HG02973 (cell line): ENCODE data around the gene SYT2.
"Not testable (repeated sequence)": the region's sequence is repeated elsewhere in the genome, so short reads cannot be mapped to it uniquely, and the experiment has no call there.

Source experiments
- ATAC-seq: cut with Tn5 transposase; IDR thresholded peaks from one replicate; pipeline ENCODE4 v1.9.1; 2021; ENCODE audit warnings: moderate library complexity; ENCODE audit not compliant: unreplicated experiment

SYT2 gene

DNA sequence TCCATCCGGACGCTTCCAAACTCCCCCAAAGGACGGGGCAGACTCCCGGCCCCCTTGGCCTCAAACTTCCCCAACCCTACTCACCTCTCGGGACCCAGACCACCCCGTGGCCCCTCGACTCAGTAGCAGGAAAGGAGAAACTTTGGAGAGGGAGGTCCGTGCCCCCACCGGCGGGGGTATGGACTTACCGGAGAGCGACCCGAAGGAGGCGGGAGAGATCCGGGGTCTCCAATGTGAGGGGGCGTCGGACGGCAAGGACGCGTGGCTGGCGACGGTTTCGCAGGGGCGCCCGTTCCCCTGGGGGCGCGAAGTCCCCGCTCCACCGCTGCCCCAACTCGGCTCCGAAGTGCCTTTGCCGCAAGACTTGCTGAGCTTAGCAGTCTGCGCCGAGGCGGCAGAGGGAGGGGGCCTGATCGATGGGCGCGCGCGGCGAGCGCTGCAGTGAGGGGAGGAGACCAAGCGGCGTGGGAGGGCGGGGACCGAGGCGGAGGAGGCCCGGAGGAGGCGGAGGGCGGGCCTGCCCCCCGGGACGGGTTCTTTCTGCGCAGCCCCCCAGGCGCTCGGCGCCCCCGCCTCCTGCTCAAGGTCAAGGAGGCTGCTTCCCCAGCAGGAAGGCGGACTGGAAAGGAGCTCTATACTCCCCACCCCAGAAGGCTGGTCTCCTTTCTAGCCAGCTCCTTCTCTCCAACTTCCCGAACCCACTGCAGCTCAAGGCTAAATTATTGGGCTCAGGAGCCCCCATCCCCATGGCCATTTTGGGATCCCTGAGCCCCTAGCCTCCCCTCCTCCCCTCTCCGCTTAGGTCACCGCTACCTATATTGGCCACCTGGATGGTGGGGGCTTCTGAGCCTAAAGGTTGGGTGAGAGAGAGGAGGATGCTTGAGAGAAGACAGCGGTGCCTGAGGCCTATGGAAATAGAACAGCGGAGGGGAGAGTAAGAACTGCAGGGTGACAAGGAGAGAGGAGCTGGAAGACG lies at the start of gene SYT2:
Gene SYT2, minus strand, starts transcription at position 385 of the 976 bp plus-strand sequence. CDS start 104,682 bp downstream, outside the sequence.
- no peak for ATAC-seq

DNA sequence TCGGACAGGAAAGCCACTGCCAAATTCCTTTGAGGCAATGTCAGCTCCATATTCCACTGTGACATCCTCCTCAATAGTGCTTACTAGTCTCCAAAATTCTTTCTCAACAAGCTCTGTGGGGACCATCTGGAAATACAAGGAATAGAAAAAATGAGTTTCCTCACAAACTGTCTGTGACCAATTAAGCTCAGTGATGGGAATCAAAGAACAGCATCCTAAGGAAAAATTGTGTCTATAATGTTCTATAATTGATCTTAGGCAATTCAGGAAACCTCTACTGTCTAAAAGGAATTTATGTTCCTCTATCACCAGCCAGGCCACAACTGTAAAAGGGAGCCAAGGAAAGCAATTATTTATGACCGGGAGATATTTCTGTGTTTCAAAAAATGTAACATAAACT lies 46.1 kb upstream of the SYT2 start:
- ATAC-seq, result no peak

DNA sequence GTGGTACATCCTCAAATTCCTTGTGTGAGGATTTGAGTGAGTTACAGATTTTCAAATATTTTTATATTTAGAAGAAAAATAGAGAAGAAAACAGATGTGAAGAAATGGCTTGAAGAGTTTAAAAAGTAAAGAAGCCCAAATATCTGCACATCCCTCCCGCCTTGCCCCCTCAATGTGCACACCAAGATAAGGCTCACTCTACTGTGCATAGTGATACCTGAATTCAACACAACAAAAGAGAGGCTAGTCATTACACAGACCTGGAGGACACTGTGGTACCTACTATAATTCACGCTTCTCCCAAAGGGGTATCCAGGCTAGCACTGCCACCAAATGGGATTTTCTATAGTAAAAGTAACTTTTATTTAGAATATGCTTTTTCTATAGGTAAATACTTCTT lies 44.0 kb upstream of the SYT2 start:
- no peak for ATAC-seq

DNA sequence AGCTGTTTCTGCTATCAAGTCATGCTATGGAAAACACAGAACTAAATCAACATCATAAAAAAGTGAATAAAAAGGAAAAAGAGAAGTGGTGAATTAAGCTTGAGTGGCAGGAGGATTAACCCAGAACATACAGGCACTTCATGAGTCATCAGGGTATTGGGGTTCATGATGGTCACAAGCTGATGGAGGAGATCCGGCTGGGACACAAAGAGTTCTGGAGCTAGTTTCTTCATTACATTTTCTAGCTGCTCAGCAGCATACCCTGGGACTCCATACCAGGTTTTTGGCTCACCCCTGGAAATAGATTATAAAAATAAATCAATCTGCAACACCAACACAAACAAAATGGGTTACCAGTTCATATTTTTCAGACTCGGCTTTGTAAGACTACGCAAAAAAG lies 42.5 kb upstream of the SYT2 start:
- no peak for ATAC-seq

DNA sequence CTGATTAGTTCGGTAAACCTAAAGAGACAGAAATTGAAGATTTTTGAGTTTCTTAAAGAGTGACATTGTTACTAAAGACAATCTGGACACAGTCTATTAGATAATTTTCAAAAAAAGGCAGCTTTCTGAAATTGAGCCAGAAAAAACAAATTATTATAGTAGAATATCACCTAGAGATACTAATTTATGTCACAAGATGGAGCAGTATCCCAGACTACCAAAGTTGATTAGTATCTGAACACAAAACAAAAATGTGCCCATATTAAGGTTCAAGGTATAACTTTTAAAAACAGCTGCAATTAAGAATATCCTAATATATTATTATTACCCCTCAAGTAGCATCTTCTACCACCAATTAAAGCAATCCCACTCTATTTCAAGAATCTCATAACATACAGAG lies 40.5 kb upstream of the SYT2 start:
- no peak for ATAC-seq

DNA sequence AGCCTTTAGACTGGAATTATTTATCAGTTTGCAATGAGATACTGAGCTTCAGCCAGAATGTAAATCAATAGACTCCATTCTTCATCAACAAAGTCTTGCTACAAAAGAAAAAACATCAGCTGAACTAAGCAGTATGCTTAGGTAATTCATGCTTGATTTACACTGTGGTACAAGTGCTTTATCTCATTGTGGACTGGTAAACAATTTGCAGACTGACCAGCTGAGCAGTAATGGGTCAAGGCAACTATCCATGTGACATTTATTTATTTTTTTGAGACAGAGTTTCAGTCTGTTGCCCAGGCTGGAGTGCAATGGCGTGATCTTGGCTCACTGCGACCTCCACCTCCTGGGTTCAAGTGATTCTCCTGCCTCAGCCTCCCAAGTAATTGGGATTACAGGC lies 39.8 kb upstream of the SYT2 start:
- no peak for ATAC-seq

DNA sequence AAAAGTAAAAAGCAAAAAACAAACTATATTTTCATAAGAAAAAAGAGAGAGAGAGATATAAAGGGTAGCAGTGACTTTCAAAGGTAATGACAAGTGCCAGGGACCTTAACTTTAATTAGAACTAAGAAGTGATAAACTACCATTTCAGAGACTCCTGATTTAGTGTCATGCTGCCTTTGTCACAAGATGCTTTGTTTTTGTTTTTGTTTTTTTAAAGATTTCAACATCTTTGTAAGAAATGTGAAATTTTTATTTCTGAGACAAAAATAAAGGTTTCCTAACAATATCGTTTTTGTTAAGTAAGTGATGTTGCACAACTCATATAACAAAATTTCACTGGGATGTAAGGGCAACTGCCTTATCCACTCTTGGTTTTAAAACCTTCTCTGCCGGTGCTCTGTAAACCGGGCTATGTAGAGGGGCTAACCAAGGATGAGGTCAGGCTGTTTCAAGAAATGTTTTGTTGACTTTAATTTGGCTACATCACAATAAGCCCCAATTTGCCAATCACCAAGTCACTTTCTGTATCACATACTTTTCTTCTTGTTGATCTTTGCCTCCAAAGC lies 35.2 kb upstream of the SYT2 start:
- ATAC-seq, result no peak

DNA sequence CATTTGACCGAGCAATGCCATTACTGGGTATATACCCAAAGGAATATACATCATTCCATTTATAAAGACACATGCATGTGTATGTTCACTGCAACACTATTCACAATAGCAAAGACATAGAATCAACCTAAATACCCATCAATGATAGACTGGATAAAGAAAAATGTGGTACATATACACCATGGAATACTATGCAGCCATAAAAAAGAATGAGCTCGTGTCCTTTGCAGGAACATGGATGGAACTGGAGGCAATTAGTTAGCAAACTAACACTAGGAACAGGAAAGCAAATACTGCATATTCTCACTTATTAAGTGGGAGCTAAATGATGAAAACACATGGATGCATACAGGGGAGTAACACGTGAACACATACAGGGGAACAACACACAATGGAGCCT lies 34.5 kb upstream of the SYT2 start:
- ATAC-seq, result not testable (repeated sequence)

DNA sequence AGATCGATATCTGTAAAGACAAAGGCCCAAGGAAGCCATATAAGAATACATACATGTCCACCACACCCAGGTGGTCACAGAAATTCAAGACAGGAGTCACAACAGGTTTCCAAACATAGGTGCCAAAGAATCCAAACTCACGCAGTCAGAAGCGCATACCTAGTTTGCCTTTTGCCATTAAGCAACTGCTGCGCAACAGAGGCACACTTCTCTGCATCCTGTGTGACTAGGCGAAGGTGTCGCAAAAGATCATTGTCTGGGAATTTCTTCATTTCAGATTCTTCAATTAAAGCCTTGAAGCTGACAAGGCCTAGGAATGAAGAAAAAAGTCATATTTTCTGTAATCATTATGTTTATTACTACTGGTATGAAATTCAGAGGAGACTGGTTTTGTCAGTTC lies 32.2 kb upstream of the SYT2 start:
- no peak for ATAC-seq

DNA sequence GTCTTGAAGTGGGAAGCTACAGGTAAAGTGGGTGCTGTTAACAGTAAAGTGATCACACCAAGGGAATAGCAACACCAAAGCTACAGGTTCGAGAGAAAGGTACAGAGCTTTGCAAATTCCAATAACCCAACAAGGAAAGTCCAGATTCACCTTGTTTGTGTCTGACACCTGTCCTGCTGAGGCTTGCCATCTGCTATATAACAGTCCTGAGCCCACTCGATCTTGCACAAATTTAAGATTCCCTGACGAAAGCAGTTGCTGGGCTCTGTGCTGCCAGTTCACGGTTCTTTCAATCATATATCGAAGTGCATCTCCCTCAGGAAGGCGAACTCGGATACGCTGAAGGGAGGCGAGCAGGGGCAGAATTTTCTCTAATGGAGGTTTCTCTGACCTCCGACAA lies 23.0 kb upstream of the SYT2 start:
- ATAC-seq, result no peak

DNA sequence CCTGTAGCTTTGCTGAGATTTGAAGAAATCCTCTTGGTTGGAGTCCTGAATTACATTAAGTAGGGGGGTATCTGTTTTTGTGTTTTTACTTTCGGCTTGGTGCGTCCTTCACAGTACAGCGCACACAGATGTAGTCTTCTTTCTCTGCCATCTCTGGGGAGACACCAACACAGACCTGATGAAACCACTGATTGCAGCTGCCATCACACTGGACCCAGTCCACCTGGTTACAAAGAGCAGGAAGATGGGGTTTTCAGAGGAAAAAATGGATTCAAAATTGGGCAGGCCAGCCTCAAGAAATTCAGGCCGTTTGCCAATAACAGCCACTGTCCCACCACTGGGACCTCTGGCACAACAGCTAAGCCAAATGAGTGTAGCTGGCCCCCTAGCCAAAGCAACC lies 18.7 kb upstream of the SYT2 start:
- ATAC-seq, result no peak

DNA sequence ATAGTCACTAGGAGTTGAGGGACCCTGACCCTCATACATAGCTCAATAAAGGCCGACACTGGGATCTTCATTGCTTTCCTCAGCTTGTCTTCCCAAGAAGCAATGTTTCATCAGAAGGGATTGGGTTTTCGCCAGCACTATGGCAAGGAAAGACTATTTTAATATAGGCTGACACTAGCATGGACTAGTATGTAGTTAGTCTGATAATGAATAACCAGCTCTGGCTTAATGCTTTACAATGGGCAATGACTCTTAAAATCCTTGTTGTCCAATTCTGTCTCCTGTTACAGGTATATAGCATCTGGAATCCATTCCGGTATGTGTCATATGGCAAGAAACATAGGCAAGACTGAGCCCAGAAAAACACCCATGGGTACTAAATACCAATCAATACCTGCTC lies 15.3 kb upstream of the SYT2 start:
- ATAC-seq, result no peak

DNA sequence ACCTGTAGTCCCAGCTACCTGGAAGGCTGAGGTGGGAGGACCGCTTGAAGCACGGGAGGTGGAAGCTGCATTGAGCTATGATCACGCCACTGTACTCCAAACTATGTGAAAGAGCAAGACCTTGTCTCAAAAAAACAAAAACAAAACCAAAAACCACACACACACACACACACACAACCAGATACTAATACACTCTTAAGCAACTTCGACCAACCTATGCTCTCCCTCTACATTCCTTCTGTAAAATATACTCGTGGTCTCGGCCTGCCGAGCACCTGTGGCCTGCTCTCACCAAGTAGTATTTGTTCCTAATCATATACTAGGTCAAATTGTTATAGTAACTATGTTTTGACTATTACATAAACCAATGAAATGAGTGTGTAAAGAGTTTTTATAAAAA lies 13.5 kb upstream of the SYT2 start:
- no peak for ATAC-seq

DNA sequence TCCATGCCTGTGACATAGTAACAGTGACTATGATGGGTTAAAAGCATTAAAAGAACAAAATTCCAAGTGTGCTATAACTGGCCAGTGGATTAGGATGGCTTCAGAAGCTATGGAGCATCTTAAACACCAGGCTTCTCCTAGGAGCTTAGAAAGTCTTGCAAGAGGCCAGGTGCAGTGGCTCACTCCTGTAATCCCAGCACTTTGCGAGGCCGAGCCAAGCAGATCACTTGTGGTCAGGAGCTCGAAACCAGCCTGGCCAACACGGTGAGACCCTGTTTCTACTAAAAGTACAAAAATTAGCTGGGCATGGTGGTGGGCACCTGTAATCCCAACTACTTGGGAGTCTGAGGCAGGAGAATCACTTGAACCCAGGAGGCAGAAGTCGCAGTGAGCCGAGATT lies 12.8 kb upstream of the SYT2 start:
- ATAC-seq, result not testable (repeated sequence)

DNA sequence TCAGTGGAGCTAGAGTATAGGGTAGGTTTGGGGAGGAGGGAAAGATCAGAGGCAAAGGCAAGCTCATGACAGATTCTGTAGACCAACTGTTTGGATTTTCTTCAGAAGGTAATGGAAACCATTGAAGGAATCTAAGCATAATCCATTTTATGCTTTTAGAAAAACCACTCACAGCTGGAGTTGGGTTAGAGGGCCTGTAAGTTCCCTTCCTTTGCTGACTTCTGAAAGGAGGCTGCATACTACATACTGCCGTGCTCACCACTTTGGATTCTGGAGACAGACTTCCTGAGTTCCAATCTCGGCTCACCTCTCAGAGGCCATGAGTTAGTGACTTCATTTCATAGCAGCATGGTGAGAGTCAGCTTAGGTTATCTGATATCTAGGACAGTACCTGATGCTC lies 6.4 kb upstream of the SYT2 start:
- no peak for ATAC-seq

DNA sequence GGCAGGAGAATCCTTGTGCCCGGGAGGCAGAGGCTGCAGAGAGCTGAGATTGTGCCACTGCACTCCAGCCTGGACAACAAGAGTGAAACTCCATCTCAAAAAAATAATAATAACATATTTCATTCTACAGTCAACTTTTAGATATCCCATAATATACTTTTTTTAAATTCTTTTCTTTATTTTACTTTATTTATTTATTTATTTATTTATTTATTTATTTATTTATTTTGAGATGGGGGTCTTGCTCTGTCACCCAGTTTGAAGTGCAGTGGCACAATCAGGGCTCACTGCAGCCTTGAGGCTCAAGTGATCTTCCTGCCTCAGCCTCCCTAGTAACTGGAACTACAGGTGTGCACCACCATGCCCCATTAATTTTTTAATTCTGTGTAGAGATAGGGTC lies 3.9 kb upstream of the SYT2 start:
- not testable (repeated sequence) for ATAC-seq

DNA sequence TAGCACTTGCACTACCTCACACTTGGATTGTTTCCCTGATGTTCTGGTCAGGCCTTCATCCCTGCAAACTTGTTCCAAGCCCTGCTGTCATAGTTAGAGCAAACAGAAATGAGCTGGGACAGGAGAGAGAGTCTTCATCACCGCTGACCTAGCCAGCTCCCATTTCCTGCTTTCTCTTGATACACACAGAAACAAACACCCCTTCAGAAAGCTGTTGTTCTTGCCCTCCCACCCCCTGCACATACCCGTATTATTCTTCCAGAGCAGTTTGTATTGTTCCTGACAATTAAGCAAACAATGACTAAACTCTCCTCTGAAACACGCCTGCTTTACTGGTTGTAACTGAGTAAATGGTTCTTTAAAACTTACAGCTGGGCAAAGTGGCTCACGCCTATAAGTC lies 2.9 kb upstream of the SYT2 start:
- ATAC-seq, result no peak

DNA sequence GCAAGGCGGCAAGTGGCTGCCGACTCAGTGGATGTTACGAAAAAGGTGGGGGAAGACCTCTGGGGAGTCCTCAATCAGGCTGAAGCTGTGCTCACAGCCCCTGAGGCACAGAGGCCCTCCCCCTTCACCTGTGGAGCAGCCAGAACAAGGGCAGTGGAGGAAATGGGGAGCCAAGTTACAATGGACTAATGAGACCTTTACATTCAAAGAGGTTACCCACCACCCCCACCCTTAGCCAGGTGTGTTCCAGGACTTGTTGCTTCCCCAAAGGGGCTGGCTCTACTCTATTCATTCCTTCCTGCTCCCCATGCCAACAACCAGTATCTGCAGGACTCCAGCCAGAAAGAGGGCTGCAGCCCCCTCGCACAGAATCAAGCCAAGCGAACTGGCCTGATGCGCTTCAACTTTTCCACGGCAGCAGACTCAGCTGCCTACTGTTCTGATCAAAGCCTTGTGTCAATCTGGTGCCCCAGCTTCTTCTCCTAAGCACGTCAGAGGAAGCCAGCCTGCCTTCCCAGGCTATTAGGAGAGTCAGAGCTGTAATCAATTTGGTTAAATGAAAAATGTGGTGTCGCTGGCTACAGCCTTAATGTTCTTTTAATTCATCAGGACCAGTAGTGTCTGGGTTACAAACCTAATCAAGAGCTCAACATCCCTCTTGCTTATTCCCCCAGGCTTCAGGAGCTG lies 1.8 kb upstream of the SYT2 start:
- no peak for ATAC-seq

DNA sequence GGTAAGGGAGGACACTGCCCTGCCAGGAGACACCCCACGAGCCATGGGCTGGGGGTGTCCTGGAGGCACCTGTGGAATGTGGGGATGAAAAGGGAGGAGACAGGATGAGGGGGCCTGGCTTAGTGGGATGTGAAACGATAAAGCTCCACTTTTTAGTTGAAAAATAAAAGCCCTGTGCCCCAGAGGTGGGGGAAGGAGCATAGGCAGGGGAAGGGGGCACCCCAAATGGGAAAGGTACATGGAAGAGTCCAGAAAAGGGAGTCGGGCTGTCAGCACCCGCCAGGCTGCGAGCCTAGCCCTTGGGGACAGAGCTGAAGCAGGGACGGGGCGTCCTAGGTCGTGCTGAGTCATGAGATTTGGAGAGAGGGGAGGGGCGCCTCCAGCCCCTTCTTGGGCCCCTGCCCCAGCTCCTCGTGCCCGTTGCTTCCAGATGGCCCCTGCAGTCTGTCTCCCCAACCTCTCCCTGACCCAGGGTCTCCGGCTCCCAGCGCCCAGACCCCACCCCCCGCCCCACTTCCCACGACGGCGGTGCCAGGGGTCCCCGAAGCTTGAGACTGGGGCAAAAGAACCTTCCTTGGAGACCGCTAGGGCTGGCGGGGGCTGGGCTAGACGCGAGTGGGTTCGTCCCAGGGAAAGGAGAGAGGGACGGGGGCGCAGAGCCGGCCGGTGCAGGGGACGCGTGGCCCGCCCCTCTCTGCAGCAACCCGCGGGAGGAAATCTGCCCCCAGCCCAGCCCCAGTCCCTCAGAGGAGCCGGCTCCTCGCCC lies 795 bp downstream of the SYT2 start:
- ATAC-seq, result no peak

DNA sequence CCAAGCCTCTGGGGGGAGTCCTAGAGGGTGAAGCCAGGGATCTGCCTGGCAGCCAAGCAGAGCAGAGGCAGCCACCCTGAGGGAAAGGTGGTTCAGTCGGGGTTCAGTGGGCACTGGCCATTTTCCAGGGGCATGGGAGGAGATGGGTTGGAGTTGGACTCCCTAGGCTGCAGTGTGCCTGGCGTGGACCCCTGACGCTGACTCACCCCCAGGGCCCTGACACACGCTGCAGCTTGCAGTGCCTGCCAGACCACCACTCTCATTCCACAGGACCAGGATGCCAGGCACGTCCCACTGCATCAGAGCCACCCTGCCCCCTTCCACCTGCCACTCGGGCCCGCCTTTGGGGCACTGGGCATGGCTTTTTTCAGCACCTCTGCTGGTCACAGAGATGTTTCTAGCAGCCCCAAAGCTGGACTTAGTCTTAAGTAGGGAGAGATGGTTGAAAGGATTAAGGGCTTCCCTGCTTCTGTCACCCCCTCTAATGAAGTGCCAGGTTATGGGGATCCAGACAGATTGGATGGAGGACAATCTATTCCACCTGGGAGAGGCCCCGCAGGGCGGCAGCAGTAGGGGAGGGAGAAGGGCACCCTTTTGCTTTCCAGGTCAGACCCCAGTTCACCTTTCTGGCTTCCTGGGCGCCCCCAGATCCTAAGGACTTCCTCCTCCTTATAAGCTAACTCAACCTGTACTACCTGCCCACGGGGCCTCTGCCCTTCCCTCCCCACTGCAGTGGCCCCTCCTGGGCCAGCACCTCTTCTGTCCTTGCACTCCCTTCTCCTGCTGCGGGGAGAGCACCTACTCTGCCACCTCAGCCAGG lies 1.6 kb downstream of the SYT2 start:
- ATAC-seq, result no peak
